ENCODE results near the gene SAYSD1. TPM values are rescaled to one million over a fixed set of nuclear protein-coding genes. Genes with fewer than 3 reads are reported as not detected.
A peak's percentile ranks its signal among the peaks of the same experiment; 100 is the strongest.

SAYSD1 gene
- total RNA-seq, 2 experiments from 2014 or later = 16.0 to 16.8 TPM

- POLR2A ChIA-PET = interaction anchor here (1.4 kb wide), 2 partner anchors 9 to 15 kb away, joined by 4 to 6 read pairs; partner anchors contain the start of gene SAYSD1
- intact Hi-C loops (cut with micrococcal nuclease) = no loop called here
- CTCF ChIA-PET = interaction anchor here (1.0 to 1.3 kb wide), 4 partner anchors 14 to 228 kb away, joined by 3 to 4 read pairs (median 4); partner anchors contain the start of gene SAYSD1
- Mint-ChIP-seq H3K4me3 (no peak overlapping the region), H3K9me3 (no peaks in the 10 kb centered on the region), H3K36me3 (ENCODE audit: low read depth) (peaks cover 26% of the 10 kb centered on the region), H3K27me3 (no peaks in the 10 kb centered on the region), H3K27ac (peak overlapping the region; percentile 8), H3K4me1 (ENCODE audit: low read depth) (peaks cover 32% of the 10 kb centered on the region)
- no peak for TF ChIP-seq CTCF (IDR thresholded peaks at IDR 0.05)
- peak; percentile 81 for DNase-seq
- ATAC-seq = peak; percentile 87
Measured at GRCh38 chr6:39100358-39100757, 14.6 kb downstream of the SAYSD1 start.

GRCh38 chr6:39095578-39095977 lies 19.4 kb downstream of the SAYSD1 start:
- no peak overlapping the region for H3K27ac Mint-ChIP-seq
- CTCF ChIA-PET = interaction anchor here (2.2 kb wide), 1 partner anchor 214 kb away, joined by 5 read pairs; no protein-coding TSS in a partner anchor
- TF ChIP-seq CTCF (IDR thresholded peaks at IDR 0.05) = no peak
- intact Hi-C loops (cut with micrococcal nuclease) = no loop called here
- no peaks in the 10 kb centered on the region for H3K9me3 Mint-ChIP-seq
- H3K4me3 Mint-ChIP-seq = no peak overlapping the region
- POLR2A ChIA-PET = no interaction called here
- DNase-seq (no peak), ATAC-seq (no peak)
- peaks cover 10% of the 10 kb centered on the region for H3K4me1 Mint-ChIP-seq (ENCODE audit: low read depth)
- H3K36me3 Mint-ChIP-seq (ENCODE audit: low read depth) = peaks cover 2% of the 10 kb centered on the region
- H3K27me3 Mint-ChIP-seq = peaks cover 12% of the 10 kb centered on the region

GRCh38 chr6:39093149-39093708 lies 21.8 kb downstream of the SAYSD1 start:
- Mint-ChIP-seq H3K27ac (no peak overlapping the region), H3K27me3 (peaks cover 29% of the 10 kb centered on the region), H3K4me1 (ENCODE audit: low read depth) (peaks cover 2% of the 10 kb centered on the region), H3K36me3 (ENCODE audit: low read depth) (no peaks in the 10 kb centered on the region), H3K4me3 (no peak overlapping the region), H3K9me3 (no peaks in the 10 kb centered on the region)
- DNase-seq = no peak
- ChIA-PET CTCF (interaction anchor here (0.6 to 3.5 kb wide), 13 partner anchors 9 to 957 kb away, joined by 3 to 17 read pairs (median 4); no protein-coding TSS in a partner anchor), POLR2A (interaction anchor here (0.7 kb wide), 1 partner anchor 11 kb away, joined by 4 read pairs; no protein-coding TSS in a partner anchor)
- TF ChIP-seq CTCF (IDR thresholded peaks at IDR 0.05) = no peak
- intact Hi-C loops (cut with micrococcal nuclease) = no loop called here
- ATAC-seq = no peak

- H3K27ac Mint-ChIP-seq = no peak overlapping the region
- H3K9me3 Mint-ChIP-seq = no peaks in the 10 kb centered on the region
- peaks cover 38% of the 10 kb centered on the region for H3K27me3 Mint-ChIP-seq
- no peak overlapping the region for H3K4me3 Mint-ChIP-seq
- intact Hi-C loops (cut with micrococcal nuclease) = no loop called here
- ChIA-PET CTCF (interaction anchor here (1.0 to 3.5 kb wide), 5 partner anchors 10 to 118 kb away, joined by 3 to 17 read pairs (median 6); no protein-coding TSS in a partner anchor), POLR2A (no interaction called here)
- TF ChIP-seq CTCF (IDR thresholded peaks at IDR 0.05) = no peak
- ATAC-seq = no peak
- DNase-seq = peak; percentile 24
- peaks cover 2% of the 10 kb centered on the region for H3K4me1 Mint-ChIP-seq (ENCODE audit: low read depth)
- H3K36me3 Mint-ChIP-seq (ENCODE audit: low read depth) = no peaks in the 10 kb centered on the region
Measured at GRCh38 chr6:39092124-39092523, 22.9 kb downstream of the SAYSD1 start.

GRCh38 chr6:39091220-39091619 lies 23.8 kb downstream of the SAYSD1 start:
- peaks cover 43% of the 10 kb centered on the region for H3K27me3 Mint-ChIP-seq
- peaks cover 9% of the 10 kb centered on the region for H3K4me1 Mint-ChIP-seq (ENCODE audit: low read depth)
- intact Hi-C loops (cut with micrococcal nuclease) = no loop called here
- ChIA-PET POLR2A (interaction anchor here (1.9 kb wide), 1 partner anchor 12 kb away, joined by 5 read pairs; no protein-coding TSS in a partner anchor), CTCF (interaction anchor here (1.0 to 1.9 kb wide), 6 partner anchors 11 to 251 kb away, joined by 3 to 6 read pairs (median 3); partner anchors contain the start of gene SAYSD1)
- DNase-seq (no peak), ATAC-seq (no peak)
- no peaks in the 10 kb centered on the region for H3K9me3 Mint-ChIP-seq
- H3K36me3 Mint-ChIP-seq (ENCODE audit: low read depth) = no peaks in the 10 kb centered on the region
- no peak overlapping the region for H3K4me3 Mint-ChIP-seq
- no peak for TF ChIP-seq CTCF (IDR thresholded peaks at IDR 0.05)
- H3K27ac Mint-ChIP-seq = no peak overlapping the region

All from activated CD8-positive, alpha-beta T cell treated with anti-CD3 and anti-CD28 coated beads for 36 hours (primary cell).